ENCODE measurements around the gene ZNF575.
"Not testable (repeated sequence)": the region's sequence is repeated elsewhere in the genome, so short reads cannot be mapped to it uniquely, and the experiment has no call there.

The ZNF575 gene

GRCh38 chr19:43511324-43511723 lies 21.7 kb upstream of the ZNF575 start:
- no peak for DNase-seq (ENCODE audit: low read depth)

DNA sequence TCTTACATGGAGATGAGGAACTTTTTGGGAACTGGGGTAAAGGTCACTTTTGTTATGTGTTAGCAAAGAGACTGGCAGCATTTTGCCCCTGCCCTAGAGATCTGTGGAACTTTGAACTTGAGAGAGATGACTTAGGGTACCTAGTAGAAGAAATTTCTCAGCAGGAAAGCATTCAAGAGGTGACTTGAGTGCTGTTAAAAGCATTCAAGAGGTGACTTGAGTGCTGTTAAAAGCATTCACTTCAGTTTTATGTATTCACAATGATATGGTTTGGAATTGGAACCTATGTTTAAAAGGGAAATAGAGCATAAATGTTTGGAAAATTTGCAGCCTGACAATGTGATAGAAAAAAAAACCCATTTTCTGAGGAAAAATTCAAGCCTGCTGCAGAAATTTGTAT lies 20.6 kb upstream of the ZNF575 start:
- not testable (repeated sequence) for DNase-seq (ENCODE audit: low read depth)

GRCh38 chr19:43518051-43518450 lies 14.9 kb upstream of the ZNF575 start:
- no peak for DNase-seq (ENCODE audit: low read depth)

- DNase-seq (ENCODE audit: low read depth): peak; percentile 81
Measured at GRCh38 chr19:43519436-43520088, 13.4 kb upstream of the ZNF575 start.

- no peak for DNase-seq (ENCODE audit: low read depth)
Measured at GRCh38 chr19:43522929-43523328, 10.1 kb upstream of the ZNF575 start.

- DNase-seq (ENCODE audit: low read depth): not testable (repeated sequence)
Measured at GRCh38 chr19:43523696-43524095, 9.3 kb upstream of the ZNF575 start.

GRCh38 chr19:43524922-43525835 lies 7.8 kb upstream of the ZNF575 start:
- no peak for DNase-seq (ENCODE audit: low read depth)

DNA sequence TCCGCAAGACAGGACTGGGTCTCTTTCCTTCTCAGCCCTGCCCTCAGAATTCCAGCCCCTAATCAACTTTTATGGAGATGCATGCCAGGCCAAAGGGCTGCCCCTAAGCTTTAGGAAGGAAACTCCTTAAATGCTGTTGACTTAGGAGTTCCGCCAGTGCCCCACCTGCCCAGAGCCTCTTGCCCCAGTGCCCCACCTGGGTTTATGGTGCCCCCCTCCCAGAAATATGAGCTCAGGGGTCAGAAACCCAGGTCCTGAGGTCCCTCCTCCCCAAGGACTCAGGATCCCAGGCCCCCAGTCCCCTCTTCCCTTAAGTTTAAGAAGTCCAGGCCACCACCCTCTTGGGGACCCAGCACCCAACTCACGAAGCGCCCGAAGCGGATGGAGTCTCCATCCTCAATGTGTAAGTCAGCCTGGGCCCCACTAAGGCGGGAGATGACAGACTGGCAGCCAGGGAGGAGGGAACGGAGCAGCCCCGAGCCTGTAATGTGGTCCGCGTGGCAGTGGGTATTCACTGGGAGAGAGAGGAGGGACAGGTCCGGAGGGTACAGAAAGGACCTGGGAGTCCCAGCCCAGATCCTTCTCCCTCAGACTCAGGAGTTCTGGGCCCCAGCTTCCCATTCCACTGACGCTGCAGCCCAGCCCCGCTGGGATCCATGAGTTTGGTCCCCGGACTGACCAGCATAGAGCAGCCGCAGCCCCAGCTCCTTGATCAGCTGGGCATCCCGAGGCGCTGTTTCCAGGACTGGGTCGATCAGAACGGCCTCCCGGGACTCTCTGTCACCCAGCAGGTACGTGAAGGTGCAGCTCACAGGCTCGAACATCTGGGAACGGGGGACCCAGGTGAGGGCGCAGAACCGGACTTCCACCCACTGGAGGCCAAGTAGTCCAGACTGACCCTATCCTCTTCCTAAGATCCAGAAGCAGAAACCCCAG lies 6.9 kb upstream of the ZNF575 start:
- DNase-seq (ENCODE audit: low read depth): no peak

DNA sequence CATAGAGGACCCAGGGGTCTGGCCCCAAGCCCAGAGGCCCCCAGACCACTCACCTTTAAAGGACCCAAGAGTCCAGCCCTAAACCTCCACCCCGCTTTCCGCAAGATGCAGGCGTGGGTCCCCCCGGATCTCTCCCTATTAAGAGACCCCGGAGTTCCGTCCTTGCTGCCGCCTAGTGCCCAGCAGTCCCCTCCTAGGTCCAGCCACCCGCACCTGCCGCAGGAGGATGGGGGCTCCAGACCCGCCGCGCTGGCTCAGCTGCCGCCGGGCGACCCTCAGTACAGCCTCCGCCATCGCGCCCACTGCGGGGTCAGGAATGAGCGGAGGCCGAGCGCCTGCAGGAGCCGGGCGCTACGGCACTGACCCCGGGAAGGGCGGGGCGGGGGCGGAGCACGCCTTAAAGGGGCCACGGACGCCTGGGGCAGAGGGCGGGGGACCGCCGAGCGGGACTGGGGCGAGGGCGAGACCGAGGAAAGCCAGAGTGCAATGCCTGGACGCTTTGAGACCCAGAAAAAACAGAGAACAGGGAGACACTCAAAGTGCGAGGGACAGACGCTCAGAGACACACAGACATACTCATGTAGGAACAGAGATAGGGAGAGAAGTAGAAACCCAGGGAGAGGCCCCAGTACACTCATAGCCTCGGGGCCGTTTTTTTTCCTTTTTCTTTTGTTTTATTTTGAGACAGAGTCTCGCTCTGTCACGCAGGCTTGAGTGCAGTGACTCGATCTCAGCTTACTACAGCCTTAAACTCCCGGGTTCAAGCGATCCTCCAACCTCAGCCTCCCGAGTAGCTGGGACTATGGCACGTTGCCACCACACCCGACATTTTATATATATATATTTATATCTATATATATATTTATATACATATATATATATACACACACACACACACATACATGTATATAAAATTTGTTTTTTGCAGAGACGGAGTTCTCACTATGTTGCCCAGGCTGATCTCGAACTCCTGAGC lies 5.8 kb upstream of the ZNF575 start, which contains the start of gene ETHE1:
ETHE1 (minus strand) TSS at position 318 of the 976 bp plus-strand sequence; CDS start at position 294, 24 bp downstream.
- DNase-seq (ENCODE audit: low read depth): peak; percentile 29

- DNase-seq (ENCODE audit: low read depth): no peak
Measured at GRCh38 chr19:43527860-43528622, 4.9 kb upstream of the ZNF575 start.

DNA sequence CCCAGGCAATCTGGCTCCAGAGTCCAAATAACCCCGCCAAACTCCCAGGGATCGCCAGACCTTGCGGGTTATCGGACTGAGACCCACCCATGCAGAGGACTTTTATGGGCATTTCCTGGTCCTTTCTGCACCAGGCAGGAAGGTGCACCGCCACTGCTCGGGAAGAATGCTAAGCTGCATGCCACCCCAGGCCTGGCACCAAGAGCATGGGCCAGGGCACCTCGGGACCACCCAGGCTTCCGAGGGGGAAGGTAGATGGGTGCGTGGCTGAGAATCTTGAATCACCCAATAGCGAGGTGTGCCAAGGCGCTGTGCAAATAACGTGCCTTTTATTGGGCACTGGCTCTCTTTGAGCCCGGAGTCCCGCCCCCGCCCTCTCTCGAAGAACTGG lies 422 bp upstream of the ZNF575 start:
- DNase-seq (ENCODE audit: low read depth): no peak

- DNase-seq (ENCODE audit: low read depth): peak; percentile 28
Measured at GRCh38 chr19:43533546-43534304, 737 bp downstream of the ZNF575 start.

DNA sequence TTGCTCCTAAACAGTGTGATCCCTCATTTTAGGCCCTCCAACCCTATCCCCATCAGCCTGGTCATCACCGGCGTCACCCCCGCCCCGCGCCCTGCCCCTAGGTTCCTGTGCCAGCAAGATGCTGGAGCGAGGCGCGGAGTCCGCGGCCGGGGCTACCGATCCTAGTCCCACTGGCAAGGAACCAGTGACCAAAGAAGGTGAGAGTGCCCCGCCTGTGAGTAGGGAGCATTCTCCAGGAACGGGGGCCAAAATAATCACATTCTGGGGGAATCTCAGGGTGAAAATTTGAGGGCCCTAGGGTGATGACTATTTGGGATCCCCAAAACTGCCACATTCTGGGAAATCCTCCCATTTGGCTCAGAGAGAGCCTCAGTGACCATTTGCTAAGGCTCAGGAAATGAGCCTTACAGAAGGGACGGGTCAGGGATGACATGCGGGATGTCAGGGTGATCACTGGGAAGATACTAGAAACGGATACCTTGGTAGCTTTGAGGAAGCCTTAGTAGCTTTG lies 1.4 kb downstream of the ZNF575 start:
- DNase-seq (ENCODE audit: low read depth): no peak

- no peak for DNase-seq (ENCODE audit: low read depth)
Measured at GRCh38 chr19:43534816-43535761, 2.1 kb downstream of the ZNF575 start.

- no peak for DNase-seq (ENCODE audit: low read depth)
Measured at GRCh38 chr19:43538922-43539321, 5.9 kb downstream of the ZNF575 start.

- no peak for DNase-seq (ENCODE audit: low read depth)
Measured at GRCh38 chr19:43540381-43540780, 7.4 kb downstream of the ZNF575 start.

DNA sequence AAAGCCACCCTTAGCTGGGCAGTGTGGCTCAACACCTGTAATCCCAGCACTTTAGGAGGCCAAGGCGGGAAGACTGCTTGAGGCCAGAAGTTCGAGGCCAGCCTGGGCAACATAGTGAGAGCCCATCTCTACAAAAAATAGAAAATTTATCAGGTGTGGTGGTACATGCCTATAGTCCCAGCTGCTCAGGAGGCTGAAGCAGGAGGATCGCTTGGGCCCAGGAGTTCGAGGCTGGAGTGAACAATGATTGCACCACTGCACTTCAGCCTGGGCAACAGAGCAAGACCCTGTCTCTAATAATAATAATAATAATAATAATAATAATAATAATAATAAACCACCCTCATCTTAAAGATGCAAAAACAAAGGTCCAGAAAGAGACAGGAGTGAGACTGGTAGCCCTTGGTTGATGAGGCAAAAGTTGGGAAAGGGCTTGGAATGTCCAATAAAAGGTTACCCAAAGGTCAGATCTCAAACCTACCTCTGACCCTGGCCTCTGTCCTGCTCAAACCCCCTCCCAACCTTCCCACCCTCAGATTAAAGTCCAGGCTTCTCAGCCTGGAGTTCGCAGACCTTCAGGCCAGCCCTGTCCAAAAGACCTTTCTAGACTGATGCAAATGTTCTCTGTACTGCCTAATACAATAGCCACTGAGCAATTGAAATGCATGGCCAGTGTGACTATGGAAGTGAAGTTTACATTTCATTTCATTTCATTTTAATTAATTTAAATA lies 9.1 kb downstream of the ZNF575 start:
- no peak for DNase-seq (ENCODE audit: low read depth)
